Cardiac atrium fibroblast (primary cell): ENCODE data around the gene HBEGF. TPM values are rescaled to one million over a fixed set of nuclear protein-coding genes. Genes with fewer than 3 reads are reported as not detected.

Source experiments
- total RNA-seq: library from RNA; depleted of rRNA; stranded (reverse); fragments of >200 nt; gene quantifications from 2 replicates; pipeline ENCODE4 v1.2.3, GENCODE V29; 2015

HBEGF gene
- 4.4 and 5.2 TPM in 2 replicates for total RNA-seq

GRCh38 chr5:140346348-140347221 is at the start of gene HBEGF:
HBEGF (minus strand) TSS chr5:140346603; CDS start chr5:140346328, 275 bp downstream.

GRCh38 chr5:140360101-140360500 is 13.7 kb upstream of the HBEGF start, which contains the start of gene SLC4A9:
SLC4A9 (plus strand) TSS chr5:140360194; CDS start chr5:140360237, 43 bp downstream.

GRCh38 chr5:140302786-140303639 is 43.4 kb downstream of the HBEGF start, which contains the start of gene PFDN1:
PFDN1 (minus strand) TSS chr5:140303101; CDS start chr5:140303073, 28 bp downstream.

Other genes starting within 250 kb of the HBEGF start
- gene PURA, start 232.5 kb downstream of the HBEGF start, total RNA-seq: 14.4 and 14.7 TPM in 2 replicates
- gene IGIP, start 220.7 kb downstream of the HBEGF start, total RNA-seq: 5.8 and 9.7 TPM in 2 replicates
- 35.6 and 61.1 TPM in 2 replicates for gene CYSTM1, start 171.4 kb downstream of the HBEGF start, total RNA-seq
- 66.1 and 82.0 TPM in 2 replicates for gene PFDN1, start 43.5 kb downstream of the HBEGF start, total RNA-seq
- not detected in 2 replicates for gene SLC4A9, start 13.6 kb upstream of the HBEGF start, total RNA-seq
- 32.7 and 34.0 TPM in 2 replicates for gene ANKHD1, start 55.2 kb upstream of the HBEGF start, total RNA-seq
- gene EIF4EBP3, start 201.1 kb upstream of the HBEGF start, total RNA-seq: 2.1 and 5.2 TPM in 2 replicates
- gene SRA1, start 210.9 kb upstream of the HBEGF start, total RNA-seq: 40.5 and 51.4 TPM in 2 replicates
- 7.3 and 9.6 TPM in 2 replicates for gene APBB3, start 218.0 kb upstream of the HBEGF start, total RNA-seq
- gene SLC35A4, start 218.2 kb upstream of the HBEGF start, total RNA-seq: 27.2 and 36.3 TPM in 2 replicates